HepG2 (cell line): Measurements from ENCODE around the gene TOE1. TPM values are rescaled to one million over a fixed set of nuclear protein-coding genes. Genes with fewer than 3 reads are reported as not detected.

Experiments
- CHD2 ChIP-seq: IDR thresholded peaks from 2 replicates; pipeline ENCODE4 v1.6.1; 2011; ENCODE audit warnings: low read depth, low read length, improper control_type of control experiment
- MTA3 ChIP-seq: sonication (generic); formaldehyde crosslinking; IDR thresholded peaks from 2 replicates; pipeline ENCODE4 v1.4.0; 2020; ENCODE audit warnings: missing genetic modification reagents
- SOX6 ChIP-seq, 2 experiments: fragments of 450-650 bp in 1 of 2; sonication (generic) in 1 of 2; formaldehyde crosslinking in 1 of 2; IDR thresholded peaks; 2 replicates each; pipeline versions ENCODE4 v1.4.0 to v1.6.1; 2017 to 2020; ENCODE audit warnings: antibody characterized with exemption in 1 of 2, mild to moderate bottlenecking in 1 of 2, missing genetic modification reagents in 1 of 2
- SP2 ChIP-seq: sonication (generic); formaldehyde crosslinking; IDR thresholded peaks from 2 replicates; pipeline ENCODE4 v1.5.1; 2020; ENCODE audit warnings: mild to moderate bottlenecking, missing genetic modification reagents
- TAF15 ChIP-seq: fragments of 200-400 bp; formaldehyde crosslinking; IDR thresholded peaks from one replicate; pipeline ENCODE4 v1.6.1; 2018; ENCODE audit warnings: mild to moderate bottlenecking, low read depth, low read length; ENCODE audit not compliant: poor library complexity, severe bottlenecking
- TMF1 ChIP-seq: sonication (generic); formaldehyde crosslinking; IDR thresholded peaks from 2 replicates; pipeline ENCODE4 v1.8.1; 2022; ENCODE audit warnings: low read depth, missing genetic modification reagents
- YEATS2 ChIP-seq: sonication (generic); formaldehyde crosslinking; IDR thresholded peaks from 2 replicates; pipeline ENCODE4 v1.4.0; 2020; ENCODE audit warnings: missing genetic modification reagents, borderline replicate concordance
- ZNF501 ChIP-seq: sonication (generic); formaldehyde crosslinking; IDR thresholded peaks from 2 replicates; pipeline ENCODE4 v1.5.1; 2020; ENCODE audit warnings: mild to moderate bottlenecking, moderate library complexity, missing genetic modification reagents
- ZSCAN21 ChIP-seq: sonication (generic); formaldehyde crosslinking; IDR thresholded peaks from 2 replicates; pipeline ENCODE4 v1.8.0; 2022; ENCODE audit warnings: mild to moderate bottlenecking, missing genetic modification reagents, moderate library complexity, borderline replicate concordance
- polyA plus RNA-seq, 8 experiments: library from polyadenylated mRNA; depleted of rRNA in 3 of 8; stranded (reverse) in 7 of 8; unstranded in 1 of 8; fragments of >200 nt; fragmentation: Illumina TruSeq in 4 of 8; extraction: Trizol in 4 of 8; gene quantifications; 2 replicates each; pipeline versions ENCODE4 v1.2.1 to v1.2.3, GENCODE V29; 2011 to 2016; ENCODE audit warnings: low read depth in 4 of 8, missing spikeins in 1 of 8, mixed read lengths in 1 of 8; ENCODE audit not compliant: insufficient read depth in 1 of 8
- total RNA-seq, 5 experiments: library from RNA; depleted of rRNA; stranded (reverse); fragments of >200 nt; fragmentation: Illumina TruSeq; extraction: Trizol; gene quantifications; 2 replicates each; pipeline ENCODE4 v1.2.3, GENCODE V29; 2016; ENCODE audit warnings: low read depth in 1 of 5
- TF ChIP-seq, protein P1 (sequence below): IDR thresholded peaks from 2 replicates; pipeline ENCODE4 v1.4.0; 2020; ENCODE audit warnings: mild to moderate bottlenecking, missing genetic modification reagents
- TF ChIP-seq, protein P2 (sequence below), 2 experiments: fragments of 450-650 bp in 1 of 2; sonication (generic) in 1 of 2; formaldehyde crosslinking in 1 of 2; IDR thresholded peaks; 2 replicates each; pipeline versions ENCODE4 v1.6.1 to v1.8.0; 2016 to 2022; ENCODE audit warnings: antibody characterized with exemption in 1 of 2, mild to moderate bottlenecking in 1 of 2, missing genetic modification reagents in 1 of 2

TOE1 gene
- total and polyA plus RNA-seq, 2 of the 13 experiments (the other 11 are each of a cell fraction or from before 2014, with no cell fraction given): 14.1 to 19.0 TPM

DNA sequence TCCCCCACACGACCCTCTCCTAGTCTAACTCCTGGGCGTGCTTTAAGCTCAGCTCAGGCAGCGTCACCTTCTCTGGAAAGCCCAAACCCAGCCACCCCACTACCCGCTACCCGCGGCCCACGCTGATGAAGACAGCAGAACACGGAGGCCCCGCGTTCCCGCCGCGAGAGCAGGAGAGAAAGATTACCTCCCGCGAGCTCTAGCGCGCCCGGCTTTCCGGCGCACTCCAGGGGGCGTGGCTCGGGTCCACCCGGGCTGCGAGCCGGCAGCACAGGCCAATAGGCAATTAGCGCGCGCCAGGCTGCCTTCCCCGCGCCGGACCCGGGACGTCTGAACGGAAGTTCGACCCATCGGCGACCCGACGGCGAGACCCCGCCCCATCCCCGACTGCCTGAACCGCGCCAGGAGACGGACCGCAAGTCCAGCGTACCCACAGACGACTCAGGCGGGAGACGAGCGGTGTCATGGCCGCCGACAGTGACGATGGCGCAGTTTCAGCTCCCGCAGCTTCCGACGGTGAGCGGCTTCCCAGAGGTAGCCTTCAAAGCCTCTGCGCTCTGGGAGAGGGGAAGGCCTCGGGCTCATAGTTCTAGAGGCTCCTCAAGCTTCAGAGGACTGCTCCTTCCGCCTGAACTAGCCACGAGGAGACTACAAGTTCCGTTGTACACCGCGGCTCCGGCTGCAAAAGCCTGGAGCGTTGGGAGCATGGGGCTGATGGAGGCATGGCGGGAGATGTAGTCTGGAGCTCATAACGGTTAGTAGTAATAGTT lies at the start of gene TOE1, which contains the start of gene MUTYH (continued):
- TF ChIP-seq ZSCAN21 (CRISPR knock-in tag) (peak; percentile 86; the same call in 1 of the 2 replicates), SOX6 (IDR thresholded peaks at IDR 0.05) (no peak), SOX6 (CRISPR knock-in tag; IDR thresholded peaks at IDR 0.05) (peak; percentile 60; the same call in 1 of the 2 replicates), TAF15 (no peak), CHD2 (peak; percentile 85), MTA3 (no peak), TMF1 (no peak; the same call in 1 of the 2 replicates), YEATS2 (CRISPR knock-in tag) (peak; percentile 87), SP2 (CRISPR knock-in tag) (peak; percentile 40), ZNF501 (CRISPR knock-in tag) (peak; percentile 85)
- TF ChIP-seq, protein P1, sequence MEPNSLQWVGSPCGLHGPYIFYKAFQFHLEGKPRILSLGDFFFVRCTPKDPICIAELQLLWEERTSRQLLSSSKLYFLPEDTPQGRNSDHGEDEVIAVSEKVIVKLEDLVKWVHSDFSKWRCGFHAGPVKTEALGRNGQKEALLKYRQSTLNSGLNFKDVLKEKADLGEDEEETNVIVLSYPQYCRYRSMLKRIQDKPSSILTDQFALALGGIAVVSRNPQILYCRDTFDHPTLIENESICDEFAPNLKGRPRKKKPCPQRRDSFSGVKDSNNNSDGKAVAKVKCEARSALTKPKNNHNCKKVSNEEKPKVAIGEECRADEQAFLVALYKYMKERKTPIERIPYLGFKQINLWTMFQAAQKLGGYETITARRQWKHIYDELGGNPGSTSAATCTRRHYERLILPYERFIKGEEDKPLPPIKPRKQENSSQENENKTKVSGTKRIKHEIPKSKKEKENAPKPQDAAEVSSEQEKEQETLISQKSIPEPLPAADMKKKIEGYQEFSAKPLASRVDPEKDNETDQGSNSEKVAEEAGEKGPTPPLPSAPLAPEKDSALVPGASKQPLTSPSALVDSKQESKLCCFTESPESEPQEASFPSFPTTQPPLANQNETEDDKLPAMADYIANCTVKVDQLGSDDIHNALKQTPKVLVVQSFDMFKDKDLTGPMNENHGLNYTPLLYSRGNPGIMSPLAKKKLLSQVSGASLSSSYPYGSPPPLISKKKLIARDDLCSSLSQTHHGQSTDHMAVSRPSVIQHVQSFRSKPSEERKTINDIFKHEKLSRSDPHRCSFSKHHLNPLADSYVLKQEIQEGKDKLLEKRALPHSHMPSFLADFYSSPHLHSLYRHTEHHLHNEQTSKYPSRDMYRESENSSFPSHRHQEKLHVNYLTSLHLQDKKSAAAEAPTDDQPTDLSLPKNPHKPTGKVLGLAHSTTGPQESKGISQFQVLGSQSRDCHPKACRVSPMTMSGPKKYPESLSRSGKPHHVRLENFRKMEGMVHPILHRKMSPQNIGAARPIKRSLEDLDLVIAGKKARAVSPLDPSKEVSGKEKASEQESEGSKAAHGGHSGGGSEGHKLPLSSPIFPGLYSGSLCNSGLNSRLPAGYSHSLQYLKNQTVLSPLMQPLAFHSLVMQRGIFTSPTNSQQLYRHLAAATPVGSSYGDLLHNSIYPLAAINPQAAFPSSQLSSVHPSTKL (CRISPR knock-in tag): peak; percentile 46
- TF ChIP-seq, protein P2, sequence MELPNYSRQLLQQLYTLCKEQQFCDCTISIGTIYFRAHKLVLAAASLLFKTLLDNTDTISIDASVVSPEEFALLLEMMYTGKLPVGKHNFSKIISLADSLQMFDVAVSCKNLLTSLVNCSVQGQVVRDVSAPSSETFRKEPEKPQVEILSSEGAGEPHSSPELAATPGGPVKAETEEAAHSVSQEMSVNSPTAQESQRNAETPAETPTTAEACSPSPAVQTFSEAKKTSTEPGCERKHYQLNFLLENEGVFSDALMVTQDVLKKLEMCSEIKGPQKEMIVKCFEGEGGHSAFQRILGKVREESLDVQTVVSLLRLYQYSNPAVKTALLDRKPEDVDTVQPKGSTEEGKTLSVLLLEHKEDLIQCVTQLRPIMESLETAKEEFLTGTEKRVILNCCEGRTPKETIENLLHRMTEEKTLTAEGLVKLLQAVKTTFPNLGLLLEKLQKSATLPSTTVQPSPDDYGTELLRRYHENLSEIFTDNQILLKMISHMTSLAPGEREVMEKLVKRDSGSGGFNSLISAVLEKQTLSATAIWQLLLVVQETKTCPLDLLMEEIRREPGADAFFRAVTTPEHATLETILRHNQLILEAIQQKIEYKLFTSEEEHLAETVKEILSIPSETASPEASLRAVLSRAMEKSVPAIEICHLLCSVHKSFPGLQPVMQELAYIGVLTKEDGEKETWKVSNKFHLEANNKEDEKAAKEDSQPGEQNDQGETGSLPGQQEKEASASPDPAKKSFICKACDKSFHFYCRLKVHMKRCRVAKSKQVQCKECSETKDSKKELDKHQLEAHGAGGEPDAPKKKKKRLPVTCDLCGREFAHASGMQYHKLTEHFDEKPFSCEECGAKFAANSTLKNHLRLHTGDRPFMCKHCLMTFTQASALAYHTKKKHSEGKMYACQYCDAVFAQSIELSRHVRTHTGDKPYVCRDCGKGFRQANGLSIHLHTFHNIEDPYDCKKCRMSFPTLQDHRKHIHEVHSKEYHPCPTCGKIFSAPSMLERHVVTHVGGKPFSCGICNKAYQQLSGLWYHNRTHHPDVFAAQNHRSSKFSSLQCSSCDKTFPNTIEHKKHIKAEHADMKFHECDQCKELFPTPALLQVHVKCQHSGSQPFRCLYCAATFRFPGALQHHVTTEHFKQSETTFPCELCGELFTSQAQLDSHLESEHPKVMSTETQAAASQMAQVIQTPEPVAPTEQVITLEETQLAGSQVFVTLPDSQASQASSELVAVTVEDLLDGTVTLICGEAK (IDR thresholded peaks at IDR 0.05): no peak
- TF ChIP-seq, protein P2 (CRISPR knock-in tag; IDR thresholded peaks at IDR 0.05): peak; percentile 86
